Epithelial cell of proximal tubule (primary cell): Measurements from ENCODE around the gene AHCYL1. TPM values are rescaled to one million over a fixed set of nuclear protein-coding genes. Genes with fewer than 3 reads are reported as not detected.

ENCODE experiments used
- DNase-seq: peaks from one replicate; pipeline ENCODE4 v3.0.0-alpha.2; 2011; ENCODE audit warnings: low read depth
- H3K4me3 ChIP-seq: 2 replicates; pipeline ENCODE4 v1.5.1; 2011; ENCODE audit warnings: low read depth, mild to moderate bottlenecking, low read length
- CTCF ChIP-seq: conservative IDR thresholded peaks from 2 replicates; pipeline ENCODE4 v1.5.1; 2012; ENCODE audit warnings: low read depth, mild to moderate bottlenecking, low read length
- total RNA-seq: library from RNA; depleted of rRNA; stranded (reverse); fragments of >200 nt; gene quantifications from 2 replicates; pipeline ENCODE4 v1.2.3, GENCODE V29; 2015

AHCYL1 gene
- total RNA-seq, 1 donor from 2014 or later: 54.9 TPM

GRCh38 chr1:109995536-109995935 lies 11.0 kb downstream of the AHCYL1 start:
- no peak overlapping the region for H3K4me3 ChIP-seq
- TF ChIP-seq CTCF: no peak
- no peak for DNase-seq

- TF ChIP-seq CTCF: no peak
- H3K4me3 ChIP-seq: no peak overlapping the region
- DNase-seq: no peak
These were observed 11.9 kb downstream of the AHCYL1 start for GRCh38 chr1:109996476-109996875.

- H3K4me3 ChIP-seq: no peak overlapping the region
- DNase-seq: no peak
- TF ChIP-seq CTCF: no peak
These were observed 12.8 kb downstream of the AHCYL1 start for GRCh38 chr1:109997204-109997866.

- no peak for DNase-seq
- no peak for TF ChIP-seq CTCF
- no peak overlapping the region for H3K4me3 ChIP-seq
These were observed 13.3 kb downstream of the AHCYL1 start for GRCh38 chr1:109997867-109998229.

GRCh38 chr1:110002695-110003094 lies 18.1 kb downstream of the AHCYL1 start:
- H3K4me3 ChIP-seq: no peak overlapping the region
- no peak for TF ChIP-seq CTCF
- no peak for DNase-seq

- TF ChIP-seq CTCF: no peak
- peak; percentile 99 for DNase-seq
- peak overlapping the region; percentile 46 for H3K4me3 ChIP-seq
These were observed 19.3 kb downstream of the AHCYL1 start for GRCh38 chr1:110003747-110004428.

GRCh38 chr1:110004583-110004982 lies 20.0 kb downstream of the AHCYL1 start:
- H3K4me3 ChIP-seq: peak overlapping the region; percentile 46
- no peak for DNase-seq
- TF ChIP-seq CTCF: no peak
